Stimulated activated naive CD4-positive, alpha-beta T cell treated with Interleukin-2 at 50 U/mL for 16 hours (primary cell): ENCODE measurements around the gene CEP128.

Source experiments
- DNase-seq: peaks from one replicate; lab custom pipeline; 2025; lab: John Stamatoyannopoulos, UW

The CEP128 gene

GRCh38 chr14:80477388-80478160, 464.0 kb downstream of the CEP128 start:
- no peak for DNase-seq

- no peak for DNase-seq
Measured at GRCh38 chr14:80475074-80475473, 466.5 kb downstream of the CEP128 start.

- DNase-seq = no peak
Measured at GRCh38 chr14:80468331-80469122, 473.0 kb downstream of the CEP128 start.

- DNase-seq = no peak
Measured at GRCh38 chr14:80465546-80466220, 475.9 kb downstream of the CEP128 start.

- DNase-seq = no peak
Measured at GRCh38 chr14:80464531-80465149, 476.9 kb downstream of the CEP128 start.

- DNase-seq = no peak
Measured at GRCh38 chr14:80456209-80456608, 485.3 kb downstream of the CEP128 start.

GRCh38 chr14:80455031-80455430, 486.5 kb downstream of the CEP128 start:
- no peak for DNase-seq

- DNase-seq = no peak
Measured at GRCh38 chr14:80448267-80448666, 493.3 kb downstream of the CEP128 start.

GRCh38 chr14:80447392-80447791, 494.1 kb downstream of the CEP128 start:
- no peak for DNase-seq
